22Rv1 (cell line): ENCODE data around the gene DUSP22.

Experiments used
- CTCF ChIP-seq: fragments of 450-650 bp; IDR thresholded peaks from 2 replicates; pipeline ENCODE4 v1.5.1; 2017; ENCODE audit warnings: mild to moderate bottlenecking
- ZFX ChIP-seq: fragments of 450-650 bp; IDR thresholded peaks from 2 replicates; pipeline ENCODE4 v1.6.1; 2017; ENCODE audit warnings: antibody characterized with exemption, borderline replicate concordance

- TF ChIP-seq CTCF (peak; percentile 59), ZFX (no peak)
Observed at GRCh38 chr6:303948-304558, 11.8 kb downstream of the DUSP22 start.
